ENCODE measurements around the gene ACTR8. TPM values are rescaled to one million over a fixed set of nuclear protein-coding genes. Genes with fewer than 3 reads are reported as not detected.

ACTR8 gene
- total RNA-seq, 3 donors from 2014 or later (not counting 1 experiment from before 2014, with no cell fraction given): 32.5 to 54.2 (median 41.5) TPM

DNA sequence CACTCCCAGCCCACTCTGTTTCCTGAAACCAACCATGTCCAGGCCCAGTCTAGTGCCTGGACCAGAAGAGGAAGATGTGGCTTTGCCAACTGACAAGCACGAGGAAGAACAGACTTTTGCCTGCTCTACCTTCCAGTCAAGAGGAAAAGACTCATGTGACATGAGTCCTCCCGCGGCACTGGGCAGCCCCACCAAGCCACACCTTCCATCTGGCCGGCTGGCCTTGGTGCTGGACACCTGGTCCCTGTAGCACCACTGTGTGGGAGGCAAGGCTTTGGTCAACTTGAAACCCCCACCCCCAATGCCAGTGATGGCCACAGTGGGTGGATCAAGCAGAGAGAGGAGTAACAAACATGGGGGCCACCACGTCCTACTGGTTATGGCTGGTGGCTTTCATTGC is 48.3 kb downstream of the ACTR8 start:
- Mint-ChIP-seq H3K4me1 (no peaks in the 10 kb centered on the region), H3K27me3 (ENCODE audit: low read depth in 2 of 2) (peaks cover 0 to 3% of the 10 kb centered on the region in 2 donors), H3K27ac (no peak overlapping the region), H3K9me3 (no peaks in the 10 kb centered on the region), H3K4me3 (no peak overlapping the region), H3K36me3 (no peaks in the 10 kb centered on the region)
- ATAC-seq (no peak), DNase-seq (no peak)
- H3K4me3 ChIP-seq (ENCODE audit: low read length): no peak overlapping the region
- no peaks in the 10 kb centered on the region for H3K9me3 ChIP-seq (ENCODE audit: control insufficient read depth, insufficient read depth, low read length)
- TF ChIP-seq, protein P1, sequence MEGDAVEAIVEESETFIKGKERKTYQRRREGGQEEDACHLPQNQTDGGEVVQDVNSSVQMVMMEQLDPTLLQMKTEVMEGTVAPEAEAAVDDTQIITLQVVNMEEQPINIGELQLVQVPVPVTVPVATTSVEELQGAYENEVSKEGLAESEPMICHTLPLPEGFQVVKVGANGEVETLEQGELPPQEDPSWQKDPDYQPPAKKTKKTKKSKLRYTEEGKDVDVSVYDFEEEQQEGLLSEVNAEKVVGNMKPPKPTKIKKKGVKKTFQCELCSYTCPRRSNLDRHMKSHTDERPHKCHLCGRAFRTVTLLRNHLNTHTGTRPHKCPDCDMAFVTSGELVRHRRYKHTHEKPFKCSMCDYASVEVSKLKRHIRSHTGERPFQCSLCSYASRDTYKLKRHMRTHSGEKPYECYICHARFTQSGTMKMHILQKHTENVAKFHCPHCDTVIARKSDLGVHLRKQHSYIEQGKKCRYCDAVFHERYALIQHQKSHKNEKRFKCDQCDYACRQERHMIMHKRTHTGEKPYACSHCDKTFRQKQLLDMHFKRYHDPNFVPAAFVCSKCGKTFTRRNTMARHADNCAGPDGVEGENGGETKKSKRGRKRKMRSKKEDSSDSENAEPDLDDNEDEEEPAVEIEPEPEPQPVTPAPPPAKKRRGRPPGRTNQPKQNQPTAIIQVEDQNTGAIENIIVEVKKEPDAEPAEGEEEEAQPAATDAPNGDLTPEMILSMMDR (IDR thresholded peaks at IDR 0.05): no peak
- WGBS (ENCODE audit: insufficient coverage): 84% methylated on average over 5 of the region's 5 CpGs
- intact Hi-C loops (cut with micrococcal nuclease): no loop called here
- H3K27me3 ChIP-seq (ENCODE audit: control insufficient read depth, insufficient read depth, low read length): no peaks in the 10 kb centered on the region
- no peaks in the 10 kb centered on the region for H3K36me3 ChIP-seq (ENCODE audit: control insufficient read depth, insufficient read depth, low read length)
- no peak overlapping the region for H3K27ac ChIP-seq (ENCODE audit: low read length)
- peaks cover 4% of the 10 kb centered on the region for H3K4me1 ChIP-seq (ENCODE audit: control insufficient read depth, insufficient read depth, low read length)

DNA sequence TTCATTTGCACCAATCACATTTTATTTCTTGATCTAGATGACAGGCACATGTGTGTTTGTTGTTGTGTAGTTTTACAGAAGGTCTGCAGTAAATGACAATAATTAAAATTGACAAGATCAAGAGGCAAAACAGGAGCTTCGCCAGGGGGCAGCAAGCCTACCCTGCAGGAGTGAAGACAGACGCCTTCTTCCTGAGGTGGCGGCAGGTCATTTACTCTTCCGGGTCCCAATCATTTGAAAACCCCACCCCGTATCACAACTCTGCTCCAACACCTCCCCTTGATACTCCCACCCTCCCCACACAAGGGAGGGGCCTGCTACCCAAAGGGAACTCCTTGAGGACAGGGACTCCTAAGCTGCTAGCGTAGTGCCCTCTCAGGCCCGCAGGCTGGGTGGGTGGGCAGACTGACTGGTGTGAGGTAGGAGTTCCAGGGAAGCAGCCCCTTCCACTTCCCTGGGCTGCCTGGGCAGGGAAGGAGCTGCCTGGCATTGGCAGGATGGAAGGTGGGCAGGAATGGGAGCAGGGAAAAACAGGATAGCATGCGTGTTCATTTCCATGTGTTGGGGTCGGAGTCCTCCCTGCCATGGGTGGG is 48.8 kb downstream of the ACTR8 start:
- Histone ChIP-seq H3K9me3 (ENCODE audit: control insufficient read depth, insufficient read depth, low read length) (no peaks in the 10 kb centered on the region), H3K4me1 (ENCODE audit: control insufficient read depth, insufficient read depth, low read length) (peaks cover 4% of the 10 kb centered on the region), H3K27me3 (ENCODE audit: control insufficient read depth, insufficient read depth, low read length) (no peaks in the 10 kb centered on the region), H3K4me3 (ENCODE audit: low read length) (no peak overlapping the region), H3K36me3 (ENCODE audit: control insufficient read depth, insufficient read depth, low read length) (no peaks in the 10 kb centered on the region), H3K27ac (ENCODE audit: low read length) (no peak overlapping the region)
- TF ChIP-seq, protein P1 (IDR thresholded peaks at IDR 0.05): no peak
- H3K9me3 Mint-ChIP-seq: no peaks in the 10 kb centered on the region
- 96% methylated on average over 9 of the region's 9 CpGs for WGBS (ENCODE audit: insufficient coverage)
- H3K36me3 Mint-ChIP-seq: no peaks in the 10 kb centered on the region
- H3K4me1 Mint-ChIP-seq: no peaks in the 10 kb centered on the region
- intact Hi-C loops (cut with micrococcal nuclease): no loop called here
- ATAC-seq: no peak
- no peak overlapping the region for H3K4me3 Mint-ChIP-seq
- no peak for DNase-seq
- peaks cover 0 to 3% of the 10 kb centered on the region in 2 donors for H3K27me3 Mint-ChIP-seq (ENCODE audit: low read depth in 2 of 2)
- no peak overlapping the region for H3K27ac Mint-ChIP-seq

DNA sequence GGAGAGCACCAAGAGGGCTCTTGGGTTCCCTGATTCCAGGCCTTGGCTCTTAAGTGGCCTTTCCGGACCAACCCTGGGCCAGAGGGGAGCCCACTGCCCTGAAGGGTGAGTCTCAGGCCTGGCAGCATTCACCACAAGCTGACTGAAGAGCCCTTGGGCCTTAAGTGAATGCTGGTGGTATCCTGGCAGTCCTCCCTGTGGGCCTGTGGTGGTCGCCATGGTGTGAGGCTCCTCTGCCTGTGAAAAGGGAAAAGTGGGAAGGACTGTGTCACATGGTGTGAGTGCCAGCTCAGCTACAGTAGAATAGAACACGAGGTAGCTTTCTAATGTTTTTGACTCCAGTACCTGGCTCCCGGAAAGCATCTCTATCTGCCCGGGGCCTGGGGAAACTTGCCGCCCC is 51.0 kb downstream of the ACTR8 start:
- no peak for ATAC-seq
- 95% methylated on average over 6 of the region's 6 CpGs for WGBS (ENCODE audit: insufficient coverage)
- no peak overlapping the region for H3K4me3 Mint-ChIP-seq
- H3K27ac Mint-ChIP-seq: no peak overlapping the region
- Histone ChIP-seq H3K36me3 (ENCODE audit: control insufficient read depth, insufficient read depth, low read length) (no peaks in the 10 kb centered on the region), H3K9me3 (ENCODE audit: control insufficient read depth, insufficient read depth, low read length) (no peaks in the 10 kb centered on the region), H3K27me3 (ENCODE audit: control insufficient read depth, insufficient read depth, low read length) (no peaks in the 10 kb centered on the region), H3K4me1 (ENCODE audit: control insufficient read depth, insufficient read depth, low read length) (no peaks in the 10 kb centered on the region), H3K4me3 (ENCODE audit: low read length) (no peak overlapping the region), H3K27ac (ENCODE audit: low read length) (no peak overlapping the region)
- no peaks in the 10 kb centered on the region for H3K4me1 Mint-ChIP-seq
- TF ChIP-seq, protein P1 (IDR thresholded peaks at IDR 0.05): no peak
- peaks cover 0 to 6% of the 10 kb centered on the region in 2 donors for H3K27me3 Mint-ChIP-seq (ENCODE audit: low read depth in 2 of 2)
- H3K9me3 Mint-ChIP-seq: no peaks in the 10 kb centered on the region
- DNase-seq: no peak
- no peaks in the 10 kb centered on the region for H3K36me3 Mint-ChIP-seq
- intact Hi-C loops (cut with micrococcal nuclease): no loop called here

DNA sequence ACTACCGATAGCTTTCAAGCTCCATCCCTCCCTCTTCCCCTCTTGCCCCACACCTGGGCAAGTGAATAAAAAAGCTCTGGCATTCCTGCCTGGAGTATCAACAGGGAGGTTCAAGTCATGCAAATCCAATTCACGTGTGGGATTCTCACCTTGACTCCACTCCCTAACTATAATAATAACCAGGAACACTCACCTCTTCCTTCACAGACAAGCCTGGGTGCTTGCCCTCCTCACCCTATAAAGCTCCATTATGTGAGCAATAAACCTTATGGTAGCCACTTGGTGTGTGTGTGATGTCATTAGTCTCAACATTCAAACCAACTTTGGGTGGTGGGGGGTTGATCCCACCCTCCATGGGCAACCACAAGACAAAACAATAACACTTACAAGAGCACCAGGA is 52.3 kb downstream of the ACTR8 start:
- H3K36me3 ChIP-seq (ENCODE audit: control insufficient read depth, insufficient read depth, low read length): no peaks in the 10 kb centered on the region
- no peaks in the 10 kb centered on the region for H3K9me3 Mint-ChIP-seq
- H3K4me3 ChIP-seq (ENCODE audit: low read length): no peak overlapping the region
- H3K4me3 Mint-ChIP-seq: no peak overlapping the region
- H3K27me3 Mint-ChIP-seq (ENCODE audit: low read depth in 2 of 2): peaks cover 0 to 6% of the 10 kb centered on the region in 2 donors
- no peaks in the 10 kb centered on the region for H3K9me3 ChIP-seq (ENCODE audit: control insufficient read depth, insufficient read depth, low read length)
- no peak overlapping the region for H3K27ac ChIP-seq (ENCODE audit: low read length)
- H3K27ac Mint-ChIP-seq: no peak overlapping the region
- TF ChIP-seq, protein P1 (IDR thresholded peaks at IDR 0.05): no peak
- no peaks in the 10 kb centered on the region for H3K27me3 ChIP-seq (ENCODE audit: control insufficient read depth, insufficient read depth, low read length)
- H3K4me1 ChIP-seq (ENCODE audit: control insufficient read depth, insufficient read depth, low read length): no peaks in the 10 kb centered on the region
- H3K4me1 Mint-ChIP-seq: no peaks in the 10 kb centered on the region
- H3K36me3 Mint-ChIP-seq: no peaks in the 10 kb centered on the region
- no peak for ATAC-seq
- WGBS (ENCODE audit: insufficient coverage): 93% methylated on average over 2 of the region's 2 CpGs
- DNase-seq: no peak
- intact Hi-C loops (cut with micrococcal nuclease): no loop called here

All from natural killer cell (primary cell).